Duodenal mucosa (tissue), 2 donors: ENCODE data around the gene ZNF717.
"Not testable (repeated sequence)": the region's sequence is repeated elsewhere in the genome, so short reads cannot be mapped to it uniquely, and the experiment has no call there.

ENCODE experiments used
- H3K27ac ChIP-seq: one replicate; pipeline ENCODE4 v1.7.0; 2013; ENCODE audit warnings: low read depth, low read length
- H3K27me3 ChIP-seq, 2 donors: one replicate each; pipeline ENCODE4 v1.7.0; 2013; ENCODE audit warnings: low read length in 2 of 2, control low read depth in 1 of 2; ENCODE audit not compliant: insufficient read depth in 2 of 2, control insufficient read depth in 1 of 2
- H3K36me3 ChIP-seq, 2 donors: one replicate each; pipeline ENCODE4 v1.7.0; 2013; ENCODE audit warnings: low read length in 2 of 2, control low read depth in 1 of 2; ENCODE audit not compliant: insufficient read depth in 2 of 2, control insufficient read depth in 1 of 2
- H3K4me1 ChIP-seq, 2 donors: one replicate each; pipeline ENCODE4 v1.7.0; 2013; ENCODE audit warnings: low read length in 2 of 2, control low read depth in 1 of 2; ENCODE audit not compliant: insufficient read depth in 2 of 2, control insufficient read depth in 1 of 2
- H3K4me3 ChIP-seq, 2 donors: one replicate each; pipeline ENCODE4 v1.7.0; 2013; ENCODE audit warnings: low read length in 2 of 2, low read depth in 1 of 2
- H3K9ac ChIP-seq, 2 donors: one replicate each; pipeline ENCODE4 v1.7.0; 2013; ENCODE audit warnings: low read length in 2 of 2, low read depth in 1 of 2
- H3K9me3 ChIP-seq, 2 donors: one replicate each; pipeline ENCODE4 v1.7.0; 2013; ENCODE audit warnings: low read length in 2 of 2, control low read depth in 1 of 2; ENCODE audit not compliant: control insufficient read depth in 1 of 2

Gene ZNF717

DNA sequence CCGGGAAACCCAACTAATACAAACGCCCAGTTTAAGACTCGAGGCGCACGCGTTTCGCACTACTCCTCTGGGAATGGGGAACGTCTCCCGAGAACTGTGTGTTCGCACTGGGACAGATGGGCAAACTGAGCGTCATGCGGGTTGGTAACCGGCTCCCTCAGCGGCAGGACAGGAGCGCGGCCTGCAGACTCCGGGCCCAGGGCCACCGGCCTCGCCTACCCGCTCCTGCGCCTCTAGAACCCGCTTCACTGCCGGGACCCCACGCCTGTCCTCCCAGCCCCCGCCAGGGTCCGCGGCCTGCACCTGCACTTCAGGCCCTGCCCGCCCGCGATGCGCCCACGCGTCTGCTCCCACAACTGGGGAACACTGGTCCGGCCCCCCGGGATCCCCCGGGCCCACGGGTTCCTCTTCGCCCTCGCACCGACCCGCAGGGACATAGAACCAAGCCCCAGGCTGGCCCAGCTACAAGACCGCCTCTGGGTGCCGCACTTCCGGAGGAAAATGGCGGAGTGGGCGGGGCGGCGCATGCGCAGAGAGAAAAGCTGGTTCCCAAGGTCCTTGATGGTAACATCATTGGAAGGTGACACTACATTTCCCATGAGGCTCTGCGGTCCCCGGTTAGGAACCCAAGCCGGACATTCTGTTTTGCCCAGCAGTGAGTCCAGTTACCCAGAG is at the start of gene ZNF717:
Gene ZNF717, minus strand, starts transcription at position 469 of the 675 bp plus-strand sequence. CDS start 2,187 bp downstream, outside the sequence.
- Histone ChIP-seq H3K4me3 (peak within 1 kb of the TSS; percentile 73 to 76), H3K36me3 (peaks cover 0 to 11% of the 10 kb centered on the region in 2 donors), H3K9ac (peak within 1 kb of the TSS; percentile 54 to 60), H3K27ac (peak within 1 kb of the TSS; percentile 56)
- H3K4me1 ChIP-seq, H3K9me3 ChIP-seq, H3K27me3 ChIP-seq: not testable (repeated sequence)

GRCh38 chr3:75831076-75831475 is 45.7 kb upstream of the ZNF717 start:
- not testable (repeated sequence) for H3K9me3 ChIP-seq, H3K36me3 ChIP-seq, H3K4me1 ChIP-seq, H3K27me3 ChIP-seq, H3K27ac ChIP-seq, H3K4me3 ChIP-seq, H3K9ac ChIP-seq

- not testable (repeated sequence) for H3K9me3 ChIP-seq, H3K27me3 ChIP-seq, H3K27ac ChIP-seq, H3K4me1 ChIP-seq, H3K4me3 ChIP-seq, H3K9ac ChIP-seq, H3K36me3 ChIP-seq
These were observed 32.7 kb upstream of the ZNF717 start for GRCh38 chr3:75818019-75818418.

GRCh38 chr3:75816287-75817180 is 31.2 kb upstream of the ZNF717 start:
- H3K27ac ChIP-seq, H3K27me3 ChIP-seq, H3K9me3 ChIP-seq, H3K9ac ChIP-seq, H3K4me1 ChIP-seq, H3K4me3 ChIP-seq, H3K36me3 ChIP-seq: not testable (repeated sequence)

GRCh38 chr3:75814797-75815196 is 29.4 kb upstream of the ZNF717 start:
- Histone ChIP-seq H3K27ac (no peak overlapping the region), H3K9me3 (no peaks in the 10 kb centered on the region), H3K36me3 (no peaks in the 10 kb centered on the region), H3K4me3 (no peak overlapping the region), H3K4me1 (no peaks in the 10 kb centered on the region), H3K27me3 (no peaks in the 10 kb centered on the region), H3K9ac (no peak overlapping the region)

DNA sequence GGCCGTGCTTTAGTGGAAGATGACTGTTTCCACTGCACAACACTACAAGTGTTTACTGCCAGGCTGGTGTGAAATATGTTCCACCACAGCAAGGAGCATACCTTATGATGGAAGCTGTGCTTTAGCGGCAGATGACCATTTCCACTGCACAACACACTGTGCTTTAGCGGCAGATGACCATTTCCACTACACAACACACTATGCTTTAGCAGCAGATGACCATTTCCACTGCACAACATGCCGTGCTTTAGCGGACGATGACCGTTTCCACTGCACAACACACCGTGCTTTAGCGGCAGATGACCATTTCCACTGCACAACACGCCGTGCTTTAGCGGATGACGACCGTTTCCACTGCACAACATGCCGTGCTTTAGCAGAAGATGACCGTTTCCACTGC is 2.8 kb downstream of the ZNF717 start:
- H3K4me3 ChIP-seq = no peak overlapping the region
- H3K9me3 ChIP-seq = peaks cover 5 to 14% of the 10 kb centered on the region in 2 donors
- peaks cover 0 to 27% of the 10 kb centered on the region in 2 donors for H3K36me3 ChIP-seq
- H3K4me1 ChIP-seq = peaks cover 0 to 7% of the 10 kb centered on the region in 2 donors
- H3K27me3 ChIP-seq = no peaks in the 10 kb centered on the region
- H3K27ac ChIP-seq = no peak overlapping the region
- no peak overlapping the region for H3K9ac ChIP-seq

DNA sequence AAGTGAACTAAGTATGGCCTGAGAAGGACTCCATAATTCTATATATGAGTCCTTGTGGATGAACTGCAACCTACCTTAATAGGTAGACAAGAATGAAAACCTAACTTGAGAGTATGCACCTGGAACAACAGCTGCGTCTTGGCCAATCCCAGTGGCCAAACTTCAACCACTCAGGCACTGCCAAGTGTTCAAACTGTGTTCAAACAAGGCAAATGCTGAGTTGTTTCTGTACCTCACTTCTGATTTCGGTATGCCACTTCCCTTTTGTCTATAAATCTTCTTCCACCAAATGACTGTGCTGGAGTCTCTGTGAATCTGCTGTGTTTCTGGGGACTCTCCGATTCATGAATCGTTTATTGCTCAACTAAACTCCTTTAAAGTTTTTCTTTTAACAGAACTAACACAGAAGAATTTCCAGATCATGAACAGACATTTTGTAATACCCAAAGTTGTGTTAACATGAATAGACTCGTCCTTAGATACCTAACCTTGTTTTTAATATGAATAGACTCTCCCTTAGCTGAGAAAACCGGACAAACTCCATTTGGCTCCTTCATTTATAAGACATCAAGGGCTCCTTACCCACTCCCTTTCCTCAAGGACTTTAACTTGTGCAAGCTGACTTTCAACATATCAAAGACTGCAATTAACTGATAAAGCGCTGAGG is 4.1 kb downstream of the ZNF717 start:
- Histone ChIP-seq H3K4me1 (peaks cover 0 to 7% of the 10 kb centered on the region in 2 donors), H3K9ac (no peak overlapping the region), H3K27ac (no peak overlapping the region), H3K9me3 (peaks cover 15 to 20% of the 10 kb centered on the region in 2 donors), H3K36me3 (peaks cover 0 to 32% of the 10 kb centered on the region in 2 donors), H3K4me3 (no peak overlapping the region), H3K27me3 (no peaks in the 10 kb centered on the region)

GRCh38 chr3:75777742-75778141 is 7.6 kb downstream of the ZNF717 start:
- H3K4me1 ChIP-seq, H3K27me3 ChIP-seq, H3K4me3 ChIP-seq, H3K9ac ChIP-seq, H3K27ac ChIP-seq: not testable (repeated sequence)
- peaks cover 3 to 30% of the 10 kb centered on the region in 2 donors for H3K36me3 ChIP-seq
- peaks cover 15 to 18% of the 10 kb centered on the region in 2 donors for H3K9me3 ChIP-seq

GRCh38 chr3:75771631-75772030 is 13.7 kb downstream of the ZNF717 start:
- not testable (repeated sequence) for H3K4me3 ChIP-seq, H3K4me1 ChIP-seq, H3K27me3 ChIP-seq, H3K9ac ChIP-seq, H3K27ac ChIP-seq
- Histone ChIP-seq H3K9me3 (peaks cover 36 to 40% of the 10 kb centered on the region in 2 donors), H3K36me3 (peaks cover 9 to 21% of the 10 kb centered on the region in 2 donors)
